Activated CD8-positive, alpha-beta T cell treated with anti-CD3 and anti-CD28 coated beads for 36 hours (primary cell): ENCODE data around the gene CDH22. TPM values are rescaled to one million over a fixed set of nuclear protein-coding genes. Genes with fewer than 3 reads are reported as not detected.

Source experiments
- ATAC-seq: fragments of 200-7000 bp; cut with Tn5 transposase; one replicate; pipeline ENCODE4 v1.10.0; 2021; ENCODE audit warnings: mild to moderate bottlenecking, moderate library complexity
- CTCF ChIA-PET: fragments of 350-600 bp; sonication (Branson Sonifier 250); formaldehyde crosslinking; loops from one replicate; lab custom pipeline; 2021; ENCODE audit warnings: antibody characterized with exemption; lab: Charles Lee
- POLR2A ChIA-PET: fragments of 350-600 bp; sonication (Branson Sonifier 250); formaldehyde crosslinking; loops from one replicate; lab custom pipeline; 2021; ENCODE audit warnings: antibody characterized with exemption; lab: Charles Lee
- DNase-seq: peaks from one replicate; pipeline ENCODE4 v3.0.0-alpha.2; 2020
- H3K27ac Mint-ChIP-seq: one replicate; pipeline ENCODE4 v1.8.0; 2021; ENCODE audit warnings: mild to moderate bottlenecking, mixed read lengths
- H3K27me3 Mint-ChIP-seq: one replicate; pipeline ENCODE4 v1.8.0; 2021; ENCODE audit warnings: mixed read lengths
- H3K36me3 Mint-ChIP-seq: one replicate; pipeline ENCODE4 v1.8.0; 2021; ENCODE audit warnings: low read depth, mixed read lengths
- H3K4me1 Mint-ChIP-seq: one replicate; pipeline ENCODE4 v1.8.0; 2021; ENCODE audit warnings: low read depth, mixed read lengths
- H3K4me3 Mint-ChIP-seq: one replicate; pipeline ENCODE4 v1.8.0; 2021; ENCODE audit warnings: mild to moderate bottlenecking, moderate library complexity, mixed read lengths
- H3K9me3 Mint-ChIP-seq: one replicate; pipeline ENCODE4 v1.8.0; 2021; ENCODE audit warnings: mixed read lengths
- CTCF ChIP-seq: fragments of 200-600 bp; IDR thresholded peaks from one replicate; pipeline ENCODE4 v1.8.0; 2022; ENCODE audit warnings: antibody characterized with exemption, mild to moderate bottlenecking
- intact Hi-C: fragments of 100-400 bp; cut with micrococcal nuclease; formaldehyde crosslinking; loops from one replicate; pipeline ENCODE4 v1.10.0; 2022
- total RNA-seq, 2 experiments: library from RNA; stranded (reverse); gene quantifications; one replicate each; pipeline ENCODE4 v1.2.3, GENCODE V29; 2021

The CDH22 gene
- total RNA-seq, 2 experiments from 2014 or later = not detected

DNA sequence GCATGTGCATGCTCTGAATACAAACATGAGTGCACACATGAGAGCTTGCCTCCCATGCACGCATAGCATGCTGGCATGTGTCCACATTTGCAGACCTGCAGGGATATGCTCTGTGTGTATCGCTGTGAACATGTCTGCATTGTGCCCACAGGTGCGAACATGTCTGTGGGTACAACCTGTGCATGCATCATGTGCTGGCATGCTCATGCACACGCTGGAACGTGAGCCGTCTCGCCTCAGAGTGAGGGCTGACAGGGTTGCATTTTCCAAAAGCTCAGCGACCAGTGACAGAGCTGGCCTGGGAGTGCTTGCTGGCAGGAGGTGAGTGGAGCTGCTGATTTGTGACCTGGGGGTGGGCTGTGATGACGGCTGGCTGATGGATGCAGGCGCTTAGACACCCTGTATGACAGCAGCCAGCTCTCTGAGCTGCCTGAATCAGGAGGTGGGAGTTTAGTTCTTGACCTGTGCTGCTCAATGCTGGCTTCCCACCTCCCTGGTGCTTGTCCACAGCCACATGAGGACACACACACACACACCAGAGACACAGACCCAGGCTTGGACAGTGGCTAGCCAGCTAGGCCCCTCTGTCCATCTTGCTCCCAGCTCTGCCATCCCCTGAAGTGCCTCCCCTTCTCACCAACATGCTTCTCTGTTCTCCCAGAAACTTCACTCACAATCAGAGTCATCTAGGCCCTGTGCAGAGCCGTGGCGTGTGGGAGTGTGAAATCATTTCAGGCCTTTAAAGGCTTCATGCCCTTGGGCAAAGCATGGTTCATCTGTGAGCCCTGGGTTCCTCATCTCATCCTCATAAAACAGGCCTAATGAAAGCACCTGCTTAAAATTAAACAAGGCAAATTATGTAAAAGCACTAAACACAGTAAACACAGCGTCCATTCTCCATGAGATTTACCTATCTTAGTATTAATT is 138.8 kb downstream of the CDH22 start:
- peaks cover 28% of the 10 kb centered on the region for H3K27me3 Mint-ChIP-seq
- H3K9me3 Mint-ChIP-seq = no peaks in the 10 kb centered on the region
- intact Hi-C loops = loop anchor here (5.0 kb wide), 1 partner anchor 147 kb away; no protein-coding TSS in a partner anchor

DNA sequence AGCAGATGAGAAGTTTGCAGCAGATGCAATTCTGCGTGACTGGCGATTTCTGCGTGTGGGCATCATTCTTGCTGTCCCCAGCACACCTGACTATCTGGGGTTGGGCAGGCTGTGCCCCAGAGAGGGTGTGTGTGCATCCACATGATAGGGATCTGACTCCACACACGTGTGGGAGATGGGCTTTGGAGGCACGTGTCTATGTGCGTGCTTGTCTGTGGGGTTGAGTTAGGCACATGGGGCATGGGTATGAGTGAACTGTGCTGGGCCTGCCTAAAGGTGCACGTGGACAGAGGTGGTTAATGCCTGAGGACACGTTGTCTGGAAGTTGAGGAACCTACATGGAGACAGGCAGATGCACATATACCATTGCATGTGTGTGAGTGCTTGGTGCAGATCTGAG is 139.9 kb downstream of the CDH22 start:
- TF ChIP-seq CTCF = no peak
- DNase-seq (no peak), ATAC-seq (no peak)
- H3K4me3 Mint-ChIP-seq = no peak overlapping the region
- H3K36me3 Mint-ChIP-seq = no peaks in the 10 kb centered on the region
- peaks cover 25% of the 10 kb centered on the region for H3K27me3 Mint-ChIP-seq
- POLR2A ChIA-PET = interaction anchor here (0.5 kb wide), 1 partner anchor 390 kb away, joined by 3 read pairs; no protein-coding TSS in a partner anchor
- intact Hi-C loops = no loop called here
- H3K27ac Mint-ChIP-seq = no peak overlapping the region
- no peaks in the 10 kb centered on the region for H3K9me3 Mint-ChIP-seq
- CTCF ChIA-PET = no interaction called here
- no peaks in the 10 kb centered on the region for H3K4me1 Mint-ChIP-seq

More for the DNA sequence above, 138.8 kb downstream of the CDH22 start:
- DNase-seq (no peak), ATAC-seq (no peak)
- ChIA-PET CTCF (no interaction called here), POLR2A (no interaction called here)
- no peak overlapping the region for H3K27ac Mint-ChIP-seq
- no peak for TF ChIP-seq CTCF
- H3K4me3 Mint-ChIP-seq = no peak overlapping the region
- no peaks in the 10 kb centered on the region for H3K36me3 Mint-ChIP-seq
- no peaks in the 10 kb centered on the region for H3K4me1 Mint-ChIP-seq

DNA sequence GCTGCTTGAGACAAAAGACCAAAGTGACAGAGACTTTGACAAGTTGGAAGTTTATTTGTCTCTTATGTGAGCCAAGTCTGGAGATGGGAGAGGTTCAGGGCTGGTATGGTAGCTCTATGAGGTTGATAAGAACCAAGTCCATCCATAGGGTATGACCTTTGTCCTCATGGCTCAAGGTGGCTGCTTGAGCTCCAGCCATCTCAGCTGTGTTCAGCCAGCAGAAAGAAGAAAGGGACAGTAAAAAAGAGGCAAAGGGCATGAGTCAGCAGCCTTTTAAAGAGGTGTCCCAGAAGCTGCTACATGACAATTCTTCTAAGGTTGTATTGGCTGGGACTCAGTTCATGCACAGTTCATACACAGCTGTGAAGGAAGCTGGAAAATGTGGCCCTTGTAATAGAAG is 141.2 kb downstream of the CDH22 start:
- Mint-ChIP-seq H3K27ac (no peak overlapping the region), H3K27me3 (peaks cover 14% of the 10 kb centered on the region), H3K36me3 (no peaks in the 10 kb centered on the region), H3K4me1 (no peaks in the 10 kb centered on the region), H3K4me3 (no peak overlapping the region), H3K9me3 (no peaks in the 10 kb centered on the region)
- ChIA-PET CTCF (interaction anchor here (1.0 to 2.7 kb wide), 3 partner anchors 8 to 15 kb away, joined by 3 to 8 read pairs (median 8); no protein-coding TSS in a partner anchor), POLR2A (no interaction called here)
- no peak for TF ChIP-seq CTCF
- ATAC-seq = no peak
- no peak for DNase-seq
- intact Hi-C loops = no loop called here

GRCh38 chr20:46164254-46164653 is 144.0 kb downstream of the CDH22 start:
- H3K4me3 Mint-ChIP-seq = no peak overlapping the region
- no peaks in the 10 kb centered on the region for H3K9me3 Mint-ChIP-seq
- ChIA-PET POLR2A (no interaction called here), CTCF (no interaction called here)
- DNase-seq (no peak), ATAC-seq (no peak)
- intact Hi-C loops = no loop called here
- no peaks in the 10 kb centered on the region for H3K4me1 Mint-ChIP-seq
- H3K27ac Mint-ChIP-seq = no peak overlapping the region
- TF ChIP-seq CTCF = no peak
- no peaks in the 10 kb centered on the region for H3K36me3 Mint-ChIP-seq
- H3K27me3 Mint-ChIP-seq = peaks cover 15% of the 10 kb centered on the region

- H3K36me3 Mint-ChIP-seq = no peaks in the 10 kb centered on the region
- DNase-seq (no peak), ATAC-seq (no peak)
- peaks cover 17% of the 10 kb centered on the region for H3K27me3 Mint-ChIP-seq
- POLR2A ChIA-PET = no interaction called here
- CTCF ChIA-PET = interaction anchor here (0.9 kb wide), 2 partner anchors 12 to 29 kb away, joined by 3 to 4 read pairs; no protein-coding TSS in a partner anchor
- intact Hi-C loops = no loop called here
- H3K4me1 Mint-ChIP-seq = no peaks in the 10 kb centered on the region
- TF ChIP-seq CTCF = no peak
- H3K27ac Mint-ChIP-seq = no peak overlapping the region
- no peak overlapping the region for H3K4me3 Mint-ChIP-seq
- H3K9me3 Mint-ChIP-seq = no peaks in the 10 kb centered on the region
Measured at GRCh38 chr20:46161921-46162320, 146.4 kb downstream of the CDH22 start.
